Small intestine (tissue), 7 donors: Measurements from ENCODE around the gene NHERF2. TPM values are rescaled to one million over a fixed set of nuclear protein-coding genes. Genes with fewer than 3 reads are reported as not detected.
A peak's percentile ranks its signal among the peaks of the same experiment; 100 is the strongest.
"Not testable (repeated sequence)": the region's sequence is repeated elsewhere in the genome, so short reads cannot be mapped to it uniquely, and the experiment has no call there.

Source experiments
- DNase-seq, 2 donors: peaks; one replicate each; pipeline versions ENCODE4 v3.0.0 to v3.0.0-alpha.2; 2013
- FAIRE-seq: peaks from 2 replicates; lab custom pipeline; 2012; peaks lifted over from hg19 to GRCh38; lab: Jason Lieb, UNC
- H3K27ac ChIP-seq, 3 donors: one replicate each; pipeline ENCODE4 v1.5.1; 2013; ENCODE audit warnings: low read length in 2 of 3, mild to moderate bottlenecking in 2 of 3, control low read depth in 1 of 3, inconsistent platforms in 1 of 3, low read depth in 1 of 3, moderate library complexity in 1 of 3
- H3K27me3 ChIP-seq, 3 donors: one replicate each; pipeline ENCODE4 v1.6.1; 2013; ENCODE audit warnings: low read length in 3 of 3, inconsistent platforms in 1 of 3; ENCODE audit not compliant: control insufficient read depth in 3 of 3, insufficient read depth in 3 of 3
- H3K36me3 ChIP-seq, 3 donors: one replicate each; pipeline ENCODE4 v1.6.1; 2013; ENCODE audit warnings: low read length in 3 of 3, inconsistent platforms in 1 of 3, low read depth in 1 of 3, mild to moderate bottlenecking in 1 of 3, moderate library complexity in 1 of 3; ENCODE audit not compliant: control insufficient read depth in 3 of 3, insufficient read depth in 2 of 3
- H3K4me1 ChIP-seq, 3 donors: one replicate each; pipeline ENCODE4 v1.6.1; 2013; ENCODE audit warnings: low read length in 2 of 3, inconsistent platforms in 1 of 3, low read depth in 1 of 3, mild to moderate bottlenecking in 1 of 3, moderate library complexity in 1 of 3; ENCODE audit not compliant: control insufficient read depth in 3 of 3, insufficient read depth in 2 of 3
- H3K4me3 ChIP-seq, 3 donors: one replicate each; pipeline ENCODE4 v1.5.1; 2013; ENCODE audit warnings: low read length in 3 of 3, control low read depth in 1 of 3, inconsistent platforms in 1 of 3, low read depth in 1 of 3, mild to moderate bottlenecking in 1 of 3, moderate library complexity in 1 of 3
- H3K9me3 ChIP-seq, 2 donors: one replicate each; pipeline ENCODE4 v1.6.1; 2013; ENCODE audit warnings: low read depth in 1 of 2, low read length in 1 of 2; ENCODE audit not compliant: control insufficient read depth in 2 of 2, insufficient read depth in 1 of 2
- WGBS, 3 donors: extraction: QIAGEN DNeasy Blood & Tissue Kit; methylation state at CpG; one replicate each; pipeline ENCODE4 v1.1.7; 2013; 5-methylcytosine and 5-hydroxymethylcytosine counted together
- polyA plus RNA-seq, 4 donors: library from polyadenylated mRNA; stranded (reverse) in 3 of 4; unstranded in 1 of 4; fragments of 200-250 nt in 3 of 4; fragments of 120-200 nt in 1 of 4; gene quantifications; one replicate each; pipeline versions ENCODE4 v1.2.1 to v1.2.3, GENCODE V29; 2013
- donor health status: healthy with polysubstance abuse.
- donor health status: control.
- donor health status: control.
- donor health status: Bipolar disorder and iron deficiency.
- donor health status: healthy.

Gene NHERF2
- polyA plus RNA-seq, 4 donors = 15.7 to 76.1 (median 42.9) TPM

- 66 to 79% (median 66%) methylated on average over 15 to 16 of the region's 16 CpGs for WGBS, 3 donors
- DNase-seq (no peak), FAIRE-seq (no peak)
- Histone ChIP-seq H3K9me3 (no peaks in the 10 kb centered on the region), H3K4me1 (peaks cover 0 to 40% (median 15%) of the 10 kb centered on the region in 3 donors), H3K4me3 (no peak overlapping the region), H3K27me3 (no peaks in the 10 kb centered on the region), H3K27ac (peak overlapping the region in 2 of 3 donors; percentile 47 to 96), H3K36me3 (peaks cover 1 to 56% (median 2%) of the 10 kb centered on the region in 3 donors)
These were observed 19.4 kb upstream of the NHERF2 start for GRCh38 chr16:2007081-2007836.

- Histone ChIP-seq H3K27ac (peak overlapping the region; percentile 62 to 96 (median 94)), H3K9me3 (no peaks in the 10 kb centered on the region), H3K4me3 (peak overlapping the region in 2 of 3 donors; percentile 58 to 98), H3K36me3 (peaks cover 0 to 48% (median 0%) of the 10 kb centered on the region in 3 donors), H3K27me3 (no peaks in the 10 kb centered on the region), H3K4me1 (peaks cover 0 to 40% (median 15%) of the 10 kb centered on the region in 3 donors)
- 9 to 27% (median 13%) methylated on average over 15 of the region's 15 CpGs for WGBS, 3 donors
- DNase-seq = peak; percentile 43 to 89
- FAIRE-seq = no peak
These were observed 18.6 kb upstream of the NHERF2 start for GRCh38 chr16:2008009-2008526.

GRCh38 chr16:2008631-2009163, 18.0 kb upstream of the NHERF2 start:
- Histone ChIP-seq H3K4me1 (peaks cover 0 to 38% (median 15%) of the 10 kb centered on the region in 3 donors), H3K9me3 (no peaks in the 10 kb centered on the region), H3K27me3 (no peaks in the 10 kb centered on the region), H3K36me3 (peaks cover 0 to 42% (median 0%) of the 10 kb centered on the region in 3 donors), H3K4me3 (peak overlapping the region; percentile 58 to 98 (median 85)), H3K27ac (peak overlapping the region; percentile 62 to 96 (median 94))
- WGBS, 3 donors = 2 to 3% (median 2%) methylated on average over 23 of the region's 23 CpGs
- FAIRE-seq (no peak), DNase-seq (peak; percentile 39 to 59)

GRCh38 chr16:2009164-2009711, 17.5 kb upstream of the NHERF2 start:
- H3K36me3 ChIP-seq = peaks cover 0 to 41% (median 0%) of the 10 kb centered on the region in 3 donors
- no peaks in the 10 kb centered on the region for H3K9me3 ChIP-seq
- H3K4me1 ChIP-seq = peaks cover 0 to 33% (median 13%) of the 10 kb centered on the region in 3 donors
- WGBS, 3 donors = 0 to 1% (median 0%) methylated on average over 42 to 55 of the region's 55 CpGs
- DNase-seq = peak; percentile 21 to 71
- peak overlapping the region; percentile 58 to 98 (median 85) for H3K4me3 ChIP-seq
- peak overlapping the region; percentile 62 to 96 (median 94) for H3K27ac ChIP-seq
- no peaks in the 10 kb centered on the region for H3K27me3 ChIP-seq
- FAIRE-seq = no peak

GRCh38 chr16:2009791-2010510, 16.8 kb upstream of the NHERF2 start, which contains the start of gene ZNF598:
TSS of gene ZNF598 (minus strand) at chr16:2009821.
- Histone ChIP-seq H3K27me3 (no peaks in the 10 kb centered on the region), H3K27ac (peak within 1 kb of the TSS; percentile 93 to 97 (median 94)), H3K4me1 (peaks cover 0 to 33% (median 11%) of the 10 kb centered on the region in 3 donors), H3K4me3 (peak within 1 kb of the TSS; percentile 70 to 98 (median 85)), H3K36me3 (peaks cover 0 to 34% (median 0%) of the 10 kb centered on the region in 3 donors), H3K9me3 (no peaks in the 10 kb centered on the region)
- FAIRE-seq (no peak), DNase-seq (peak; percentile 83 to 92)
- WGBS, 3 donors = 2 to 4% (median 4%) methylated on average over 38 to 52 of the region's 52 CpGs

- H3K27ac ChIP-seq, DNase-seq, H3K27me3 ChIP-seq, H3K9me3 ChIP-seq, H3K4me3 ChIP-seq, FAIRE-seq: not testable (repeated sequence)
- Histone ChIP-seq H3K36me3 (peaks cover 0 to 16% (median 0%) of the 10 kb centered on the region in 3 donors), H3K4me1 (peaks cover 0 to 41% (median 11%) of the 10 kb centered on the region in 3 donors)
- 86 to 89% (median 88%) methylated on average over 9 of the region's 9 CpGs for WGBS, 3 donors
These were observed 15.0 kb upstream of the NHERF2 start for GRCh38 chr16:2011726-2012125.

- DNase-seq = no peak
- no peaks in the 10 kb centered on the region for H3K36me3 ChIP-seq
- H3K9me3 ChIP-seq = no peaks in the 10 kb centered on the region
- H3K27ac ChIP-seq = no peak overlapping the region
- H3K4me1 ChIP-seq = peaks cover 0 to 23% (median 6%) of the 10 kb centered on the region in 3 donors
- H3K4me3 ChIP-seq = no peak overlapping the region
- no peak for FAIRE-seq
- peaks cover 0 to 6% (median 0%) of the 10 kb centered on the region in 3 donors for H3K27me3 ChIP-seq
- WGBS, 3 donors = 89 to 95% (median 92%) methylated on average over 15 of the region's 15 CpGs
These were observed 13.2 kb upstream of the NHERF2 start for GRCh38 chr16:2013527-2013926.
